TTC549 (cell line): ENCODE results near the gene ZNF664.

Experiments used
- FAIRE-seq: peaks from 2 replicates; lab custom pipeline; 2012; peaks lifted over from hg19 to GRCh38; lab: Jason Lieb, UNC

ZNF664 gene

GRCh38 chr12:123958876-123959275 lies 14.1 kb upstream of the ZNF664 start:
- FAIRE-seq, result no peak

- FAIRE-seq, result no peak
Measured at GRCh38 chr12:123960029-123960735, 12.8 kb upstream of the ZNF664 start.

- no peak for FAIRE-seq
Measured at GRCh38 chr12:123960856-123961255, 12.2 kb upstream of the ZNF664 start.

GRCh38 chr12:123961585-123962345 lies 11.2 kb upstream of the ZNF664 start:
- no peak for FAIRE-seq

GRCh38 chr12:123962513-123962912 lies 10.5 kb upstream of the ZNF664 start:
- no peak for FAIRE-seq

GRCh38 chr12:123963821-123964220 lies 9.2 kb upstream of the ZNF664 start:
- no peak for FAIRE-seq

GRCh38 chr12:123965382-123965781 lies 7.6 kb upstream of the ZNF664 start:
- no peak for FAIRE-seq

GRCh38 chr12:123966596-123966995 lies 6.4 kb upstream of the ZNF664 start:
- FAIRE-seq, result no peak

- no peak for FAIRE-seq
Measured at GRCh38 chr12:123967121-123967586, 5.9 kb upstream of the ZNF664 start.

- no peak for FAIRE-seq
Measured at GRCh38 chr12:123971449-123971769, 1.6 kb upstream of the ZNF664 start.

GRCh38 chr12:123971770-123972456 lies 1.1 kb upstream of the ZNF664 start:
- FAIRE-seq, result no peak

- FAIRE-seq, result no peak
Measured at GRCh38 chr12:123973552-123974341, 732 bp downstream of the ZNF664 start.

GRCh38 chr12:123976227-123976826 lies 3.3 kb downstream of the ZNF664 start:
- no peak for FAIRE-seq

GRCh38 chr12:123979566-123979965 lies 6.6 kb downstream of the ZNF664 start:
- no peak for FAIRE-seq

- no peak for FAIRE-seq
Measured at GRCh38 chr12:123982269-123982668, 9.3 kb downstream of the ZNF664 start.

GRCh38 chr12:123983822-123984485 lies 10.9 kb downstream of the ZNF664 start:
- peak; percentile 40 for FAIRE-seq

- FAIRE-seq, result no peak
Measured at GRCh38 chr12:123984903-123985302, 11.9 kb downstream of the ZNF664 start.

- no peak for FAIRE-seq
Measured at GRCh38 chr12:123986374-123986965, 13.5 kb downstream of the ZNF664 start.

GRCh38 chr12:123987022-123987421 lies 14.0 kb downstream of the ZNF664 start:
- FAIRE-seq, result no peak

GRCh38 chr12:123989168-123989567 lies 16.2 kb downstream of the ZNF664 start:
- FAIRE-seq, result no peak

GRCh38 chr12:123989753-123990152 lies 16.7 kb downstream of the ZNF664 start:
- no peak for FAIRE-seq
